Glomerular visceral epithelial cell (primary cell): ENCODE measurements around the gene TDRD10.

Experiments used
- DNase-seq: peaks from one replicate; pipeline ENCODE4 v3.0.0-alpha.2; 2016; ENCODE audit errors: extremely low spot score

TDRD10 gene

DNA sequence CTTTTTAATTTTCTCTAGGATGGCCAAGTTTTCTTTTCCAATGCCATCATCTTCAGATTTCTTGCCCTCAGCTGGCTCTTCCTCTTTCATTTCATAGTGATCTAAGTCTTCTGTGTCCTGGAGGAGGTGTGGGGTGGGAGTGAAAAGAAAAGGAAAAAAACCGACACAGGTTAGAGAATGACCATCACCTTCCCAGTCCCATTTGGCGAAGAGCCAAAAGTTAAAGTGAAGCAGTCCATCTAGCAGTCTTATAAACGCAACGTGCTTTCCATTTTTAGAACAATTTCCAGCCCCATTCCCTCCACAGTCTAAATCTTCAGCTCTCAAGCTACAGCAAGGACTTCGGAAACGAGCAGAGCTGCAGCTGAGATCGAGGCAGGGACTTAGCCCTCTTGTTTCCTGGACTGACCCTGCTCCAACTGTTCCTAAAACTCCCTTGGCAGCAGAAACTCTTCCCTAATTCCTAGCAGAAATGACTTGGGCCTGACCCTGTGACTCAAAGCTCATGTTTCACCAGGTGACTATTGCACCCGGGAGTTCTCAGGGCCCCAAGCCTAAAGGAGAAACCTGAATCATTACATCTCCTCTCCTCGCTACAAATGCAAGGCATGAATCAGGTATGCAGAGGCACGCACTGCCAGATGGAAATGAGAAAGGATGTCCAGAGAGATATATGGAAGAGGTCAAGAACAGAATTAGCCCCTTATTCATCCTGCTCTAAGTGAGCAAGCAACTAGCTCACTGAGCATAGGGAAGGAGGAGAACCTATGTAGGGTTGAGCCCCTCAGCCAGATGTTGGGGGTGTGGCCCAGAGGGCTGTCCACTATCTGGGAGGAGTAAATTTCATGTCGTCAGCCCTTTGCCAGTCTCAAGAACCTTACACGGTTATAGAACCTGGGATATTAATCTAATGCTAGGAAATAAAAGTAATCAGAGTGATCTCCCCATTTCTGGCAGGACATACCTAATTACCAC lies 51.3 kb downstream of the TDRD10 start:
- no peak for DNase-seq

DNA sequence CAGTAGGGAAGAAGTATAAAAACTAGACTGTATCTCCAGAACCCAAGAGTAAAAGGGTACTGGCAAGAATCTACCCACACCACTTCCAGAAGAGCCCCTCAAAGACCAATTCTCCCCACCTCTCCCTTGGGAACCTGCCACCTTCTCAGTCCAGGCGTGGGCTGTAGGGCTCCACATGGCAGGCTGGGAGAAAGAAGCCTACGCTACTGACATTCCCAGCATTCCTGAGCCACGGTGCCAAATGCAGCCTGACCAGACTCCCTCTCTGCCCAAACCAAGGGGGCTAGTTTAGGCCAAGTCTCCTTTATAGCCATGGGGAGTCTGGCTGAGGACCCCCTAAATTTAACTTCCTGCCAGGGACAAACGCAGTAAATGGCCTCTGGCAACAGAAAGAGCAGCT lies 54.4 kb downstream of the TDRD10 start:
- DNase-seq, result peak; percentile 25

DNA sequence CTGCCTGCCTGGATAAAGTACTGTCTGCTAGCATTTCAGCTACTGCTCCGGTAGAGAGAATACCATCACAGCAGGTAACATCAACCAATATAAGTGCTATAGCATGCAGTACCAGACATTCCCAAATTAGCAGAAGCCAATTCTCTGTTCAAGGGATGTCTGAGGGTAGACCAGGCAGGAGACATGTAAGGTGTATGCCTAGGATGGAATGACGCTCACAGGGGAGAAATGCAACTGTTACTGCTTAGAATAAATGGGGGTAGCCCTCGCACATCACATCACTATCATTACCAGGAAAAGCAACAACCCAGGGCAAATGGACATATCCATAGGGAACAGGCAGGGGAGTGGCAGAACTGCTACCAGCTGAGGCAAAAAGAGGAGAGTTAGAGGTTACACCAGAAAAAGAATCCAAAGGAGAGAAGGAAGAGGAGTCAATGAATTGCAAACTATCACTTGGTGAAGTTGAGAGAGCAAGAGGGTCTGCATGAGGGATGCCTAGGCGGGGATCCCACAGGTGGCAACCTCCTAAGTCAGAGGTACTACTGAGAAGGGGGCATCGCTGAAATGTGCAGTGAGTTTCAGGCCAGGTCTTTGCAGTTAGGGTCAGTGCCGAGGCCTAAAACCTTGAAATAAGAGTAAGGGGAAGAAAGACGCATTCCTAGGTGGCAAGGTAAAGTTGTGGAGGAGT lies 55.4 kb downstream of the TDRD10 start:
- no peak for DNase-seq

DNA sequence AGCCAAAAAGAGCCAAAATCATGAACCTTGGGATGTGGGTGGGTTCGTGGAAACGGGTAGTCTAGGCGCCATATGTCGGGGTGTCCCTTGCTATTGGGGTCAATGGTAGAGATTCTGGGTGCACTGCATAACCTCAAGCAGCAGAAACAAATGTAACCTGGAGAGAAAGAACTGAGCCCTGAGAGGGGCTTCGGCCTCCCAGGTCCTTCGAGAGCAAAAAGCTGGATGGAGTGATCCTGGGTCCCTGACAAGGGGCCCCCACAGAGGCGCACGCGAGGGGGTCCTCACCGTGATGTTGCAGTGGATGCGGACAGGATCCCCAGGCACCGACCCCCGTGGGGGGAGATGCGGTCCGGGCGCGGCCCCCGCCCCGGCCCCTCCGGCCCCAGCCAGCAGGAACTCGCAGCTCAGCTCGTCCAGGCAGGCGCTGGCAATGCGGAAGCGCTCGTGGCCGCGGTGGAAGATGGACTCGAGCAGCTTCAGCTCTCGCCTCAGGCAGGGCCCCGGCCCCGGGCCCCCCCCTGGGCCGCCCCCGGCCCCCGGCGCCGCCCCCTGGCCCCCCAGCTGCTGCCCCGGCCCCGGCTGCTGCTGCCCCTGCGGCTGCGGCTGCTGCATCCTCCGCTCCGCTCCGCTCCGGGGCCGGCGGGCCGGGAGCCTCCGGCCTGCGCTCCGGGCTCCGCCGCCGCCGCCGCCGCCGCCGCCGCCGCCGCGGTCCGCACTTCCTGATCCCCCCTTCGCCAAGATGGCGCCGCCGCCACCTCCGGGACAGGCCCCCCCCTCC lies 56.1 kb downstream of the TDRD10 start, which contains the start of gene UBE2Q1:
TSS of gene UBE2Q1 (minus strand) at position 724 of the 781 bp plus-strand sequence. CDS start at position 615, 109 bp downstream.
- DNase-seq, result peak; percentile 38

DNA sequence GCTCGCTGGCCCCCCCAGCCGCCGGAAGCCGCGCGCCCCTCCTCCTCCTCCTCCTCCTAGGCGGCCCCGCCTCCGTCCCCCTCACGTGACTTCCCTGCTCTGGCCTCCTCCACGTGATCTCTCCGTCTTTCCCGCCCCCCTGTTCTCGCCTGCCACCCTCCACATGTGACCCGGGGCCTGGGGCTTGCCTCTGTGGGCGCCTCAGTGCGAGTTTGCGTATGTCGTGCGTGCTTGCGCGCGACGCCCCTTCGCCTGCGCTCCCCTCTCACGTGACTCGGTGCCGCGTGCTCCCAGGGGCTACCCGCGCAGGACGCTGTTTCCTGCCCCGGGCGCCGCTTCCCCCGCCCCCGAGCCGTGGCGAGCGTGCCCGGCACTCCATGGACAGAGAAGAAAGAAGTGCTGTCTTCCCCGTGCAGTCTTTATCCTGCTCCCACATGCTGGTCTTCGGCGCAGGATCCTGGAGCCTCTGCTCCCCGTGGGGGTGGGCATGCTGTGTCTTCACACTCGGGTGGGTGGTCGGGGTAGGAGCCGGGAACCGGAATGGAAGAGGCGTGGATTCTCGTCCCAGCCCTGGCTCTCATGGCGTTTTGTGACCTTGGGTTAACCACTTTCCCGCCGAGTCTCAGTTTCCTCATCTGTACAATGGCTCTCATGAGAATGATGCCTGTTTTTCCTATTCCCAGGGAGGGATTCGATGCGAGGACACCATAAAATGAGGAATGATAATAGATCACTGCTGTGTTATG lies 56.9 kb downstream of the TDRD10 start:
- peak; percentile 99 for DNase-seq

DNA sequence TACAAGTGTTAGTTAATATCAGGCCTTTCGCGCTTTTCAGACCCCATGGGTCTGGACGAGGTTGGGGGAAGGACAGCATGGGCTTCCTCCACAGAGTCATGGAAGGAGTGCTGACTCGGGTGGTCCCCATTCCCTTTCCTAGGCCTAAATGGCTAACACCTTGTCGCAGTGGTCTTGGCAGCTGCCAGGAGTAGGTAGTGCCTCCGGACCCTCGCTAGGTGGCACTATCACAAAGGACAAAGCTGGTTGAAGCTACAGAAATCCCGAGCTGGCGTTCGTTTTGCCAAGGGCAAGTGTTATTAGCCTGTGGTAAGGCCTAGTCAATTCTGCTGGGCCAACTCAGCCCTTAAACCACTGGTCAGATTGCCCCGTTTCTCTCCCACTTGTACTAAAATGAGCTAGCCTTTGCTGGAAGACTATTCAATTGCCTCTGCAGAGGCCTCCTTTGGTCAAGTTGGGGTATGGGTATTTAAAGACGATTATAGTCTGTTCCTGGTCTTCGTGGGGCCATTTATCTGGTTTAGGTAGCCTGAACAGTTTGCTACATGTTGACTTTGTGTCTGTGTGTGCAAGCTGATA lies 57.5 kb downstream of the TDRD10 start:
- DNase-seq, result peak; percentile 90

DNA sequence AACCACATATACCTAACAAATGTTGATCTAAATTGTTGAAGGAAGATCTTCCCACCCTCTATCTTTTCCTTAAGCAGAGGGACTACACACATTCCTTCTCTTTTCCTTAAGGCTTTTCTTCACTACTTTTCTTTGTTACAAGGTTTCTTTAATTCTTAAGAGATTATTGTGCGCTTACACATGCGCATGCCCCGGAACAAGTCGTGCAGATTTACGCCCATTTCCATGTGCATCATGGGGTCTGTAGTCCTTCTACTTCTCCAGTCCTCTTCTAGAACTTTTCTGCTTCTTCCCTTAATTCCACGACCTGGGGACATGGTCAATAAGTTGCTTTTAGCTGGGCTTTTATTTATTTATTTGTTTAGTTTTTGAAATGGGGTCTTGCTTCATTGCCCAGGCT lies 63.9 kb downstream of the TDRD10 start:
- no peak for DNase-seq

DNA sequence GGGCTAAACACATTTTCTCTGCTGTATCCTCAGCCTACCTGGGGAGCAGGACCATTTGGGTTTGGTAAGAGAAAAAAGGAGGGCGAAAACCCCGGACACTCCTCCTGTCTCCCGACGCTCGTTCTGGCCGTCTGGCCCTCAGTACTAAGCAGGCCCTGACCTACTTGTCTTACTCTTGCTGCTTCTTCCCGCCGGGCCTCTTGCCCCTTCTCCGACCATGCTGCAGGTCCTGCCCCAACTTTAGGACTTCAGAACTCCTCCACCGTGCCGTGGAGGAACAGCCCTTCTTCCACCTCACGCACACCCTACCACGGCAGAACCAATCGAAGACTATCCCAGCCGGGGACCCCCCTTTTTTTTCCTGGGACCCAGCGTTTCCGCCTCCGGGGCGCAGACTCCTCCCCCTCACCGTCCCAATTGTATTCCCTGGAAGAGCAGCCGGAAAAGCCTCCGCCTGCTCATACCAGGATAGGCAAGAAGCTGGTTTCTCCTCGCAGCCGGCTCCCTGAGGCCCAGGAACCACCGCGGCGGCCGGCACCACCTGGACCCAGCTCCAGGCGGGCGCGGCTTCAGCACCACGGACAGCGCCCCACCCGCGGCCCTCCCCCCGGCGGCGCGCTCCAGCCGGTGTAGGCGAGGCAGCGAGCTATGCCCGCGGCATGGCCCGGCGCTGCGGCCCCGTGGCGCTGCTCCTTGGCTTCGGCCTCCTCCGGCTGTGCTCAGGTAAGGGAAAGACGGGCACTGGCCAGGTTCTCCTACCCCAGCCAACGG lies 65.6 kb downstream of the TDRD10 start, which contains the start of gene CHRNB2:
TSS of gene CHRNB2 (plus strand) at position 393 of the 771 bp plus-strand sequence. CDS start at position 660, 267 bp downstream.
- peak; percentile 72 for DNase-seq

DNA sequence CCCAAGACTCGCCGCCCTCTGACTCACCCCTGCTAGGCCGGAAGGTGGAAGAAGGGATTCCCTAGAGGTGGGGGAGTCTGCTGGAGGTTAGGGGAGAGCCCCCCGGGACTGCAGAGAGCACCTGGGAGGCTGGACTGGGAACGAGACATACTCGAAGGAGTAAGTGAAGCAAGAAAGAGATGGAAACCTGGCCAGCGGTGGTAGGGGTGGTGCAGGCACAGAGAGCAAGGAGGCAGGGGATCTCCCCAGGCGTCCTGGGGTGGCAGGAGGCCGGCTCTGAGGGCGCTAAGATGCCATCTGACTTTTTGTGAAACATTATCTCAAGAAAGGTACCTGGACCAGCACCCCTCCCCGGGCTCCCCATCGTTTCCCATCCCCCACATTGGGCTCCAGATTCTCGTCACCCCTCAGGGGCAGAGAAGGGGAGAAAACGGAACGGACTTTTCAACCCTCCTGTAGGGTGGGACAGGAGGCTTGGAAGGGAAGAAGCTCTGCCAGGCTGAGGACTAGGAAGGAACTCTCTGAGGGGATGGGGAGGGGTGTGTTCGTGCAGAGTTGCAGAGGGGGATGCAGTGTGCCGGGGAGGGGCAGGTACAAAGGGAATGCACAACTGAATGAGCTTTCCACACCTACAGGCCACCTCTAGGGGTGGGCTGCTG lies 66.3 kb downstream of the TDRD10 start:
- DNase-seq, result no peak

DNA sequence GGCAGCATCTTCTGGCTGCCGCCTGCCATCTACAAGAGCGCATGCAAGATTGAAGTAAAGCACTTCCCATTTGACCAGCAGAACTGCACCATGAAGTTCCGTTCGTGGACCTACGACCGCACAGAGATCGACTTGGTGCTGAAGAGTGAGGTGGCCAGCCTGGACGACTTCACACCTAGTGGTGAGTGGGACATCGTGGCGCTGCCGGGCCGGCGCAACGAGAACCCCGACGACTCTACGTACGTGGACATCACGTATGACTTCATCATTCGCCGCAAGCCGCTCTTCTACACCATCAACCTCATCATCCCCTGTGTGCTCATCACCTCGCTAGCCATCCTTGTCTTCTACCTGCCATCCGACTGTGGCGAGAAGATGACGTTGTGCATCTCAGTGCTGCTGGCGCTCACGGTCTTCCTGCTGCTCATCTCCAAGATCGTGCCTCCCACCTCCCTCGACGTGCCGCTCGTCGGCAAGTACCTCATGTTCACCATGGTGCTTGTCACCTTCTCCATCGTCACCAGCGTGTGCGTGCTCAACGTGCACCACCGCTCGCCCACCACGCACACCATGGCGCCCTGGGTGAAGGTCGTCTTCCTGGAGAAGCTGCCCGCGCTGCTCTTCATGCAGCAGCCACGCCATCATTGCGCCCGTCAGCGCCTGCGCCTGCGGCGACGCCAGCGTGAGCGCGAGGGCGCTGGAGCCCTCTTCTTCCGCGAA lies 69.4 kb downstream of the TDRD10 start:
- no peak for DNase-seq

DNA sequence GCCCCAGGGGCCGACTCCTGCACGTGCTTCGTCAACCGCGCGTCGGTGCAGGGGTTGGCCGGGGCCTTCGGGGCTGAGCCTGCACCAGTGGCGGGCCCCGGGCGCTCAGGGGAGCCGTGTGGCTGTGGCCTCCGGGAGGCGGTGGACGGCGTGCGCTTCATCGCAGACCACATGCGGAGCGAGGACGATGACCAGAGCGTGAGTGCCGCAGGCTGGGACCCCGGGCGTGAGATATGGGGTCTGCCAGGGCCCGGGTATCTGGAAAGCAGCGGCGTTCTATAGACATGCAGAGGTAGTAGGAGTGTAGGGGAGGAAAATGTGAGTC lies 69.9 kb downstream of the TDRD10 start:
- DNase-seq, result no peak

DNA sequence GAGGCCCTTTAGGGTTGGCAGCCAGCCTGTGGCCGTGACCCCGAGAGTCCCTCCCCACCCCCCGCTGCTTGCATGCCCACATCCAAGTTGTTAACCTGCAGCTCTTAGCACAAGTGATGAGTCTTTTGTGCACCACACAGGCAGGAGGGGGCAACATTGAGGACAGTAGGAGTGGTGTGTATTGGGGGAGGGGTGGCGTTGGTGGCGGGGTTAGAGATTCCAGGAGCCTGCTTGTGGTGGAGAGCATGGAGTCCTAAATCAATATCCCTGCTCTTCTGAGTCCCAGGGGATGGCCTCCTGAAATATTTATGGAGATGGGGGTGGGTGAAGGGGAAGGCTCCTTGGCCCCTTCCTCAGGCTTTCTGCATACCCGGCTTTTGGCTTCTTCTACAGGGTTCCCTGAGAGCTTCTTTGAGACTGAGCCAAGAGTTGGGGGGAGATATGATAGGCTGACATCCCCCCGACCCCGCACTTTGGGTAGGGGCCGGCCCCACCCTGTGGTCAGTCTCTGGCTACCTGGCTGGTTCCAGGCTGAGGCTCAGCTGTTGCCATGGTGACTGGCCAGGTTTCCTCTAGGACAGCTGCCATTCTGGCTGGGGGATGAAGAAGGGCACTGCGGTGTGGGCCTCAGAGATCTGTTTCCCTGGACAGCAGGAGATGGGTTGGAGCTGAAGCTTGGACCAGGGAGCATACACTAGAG lies 70.6 kb downstream of the TDRD10 start:
- no peak for DNase-seq

DNA sequence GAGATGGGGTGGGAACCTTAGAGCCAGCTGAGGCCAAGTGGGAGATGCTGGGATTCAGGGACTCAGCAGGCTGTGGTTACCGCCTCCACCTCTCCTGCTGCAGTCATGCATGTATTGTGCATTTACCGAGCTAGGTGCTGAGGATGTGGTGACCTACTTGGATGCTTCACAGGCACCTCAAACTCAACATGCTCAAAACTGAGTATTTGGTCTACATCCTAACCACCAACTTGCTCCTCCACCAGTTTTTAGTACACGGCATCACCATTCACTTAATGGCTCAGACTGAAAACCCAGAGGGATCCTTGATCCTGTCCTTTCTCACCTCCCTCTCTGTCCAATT lies 71.1 kb downstream of the TDRD10 start:
- DNase-seq, result no peak

DNA sequence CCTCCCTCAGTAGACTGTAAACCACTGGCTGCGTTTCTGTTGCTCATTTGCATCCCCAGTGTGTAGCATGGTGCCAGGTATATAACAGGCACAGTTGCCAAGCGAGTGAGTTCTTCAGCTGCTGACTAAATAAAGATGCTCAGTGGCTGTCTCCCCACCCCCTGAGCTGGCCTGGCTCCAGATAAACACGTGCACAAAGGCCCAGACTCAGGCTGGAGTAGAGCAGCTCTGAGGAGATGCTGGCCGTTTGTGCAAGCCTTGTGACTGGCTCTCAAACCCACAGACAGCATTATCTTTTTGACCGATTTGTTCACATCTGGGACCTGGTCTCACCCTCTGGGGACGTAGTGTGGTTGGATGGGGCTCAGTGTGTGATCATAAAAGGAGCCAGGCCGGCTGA lies 72.7 kb downstream of the TDRD10 start:
- DNase-seq, result peak; percentile 14

DNA sequence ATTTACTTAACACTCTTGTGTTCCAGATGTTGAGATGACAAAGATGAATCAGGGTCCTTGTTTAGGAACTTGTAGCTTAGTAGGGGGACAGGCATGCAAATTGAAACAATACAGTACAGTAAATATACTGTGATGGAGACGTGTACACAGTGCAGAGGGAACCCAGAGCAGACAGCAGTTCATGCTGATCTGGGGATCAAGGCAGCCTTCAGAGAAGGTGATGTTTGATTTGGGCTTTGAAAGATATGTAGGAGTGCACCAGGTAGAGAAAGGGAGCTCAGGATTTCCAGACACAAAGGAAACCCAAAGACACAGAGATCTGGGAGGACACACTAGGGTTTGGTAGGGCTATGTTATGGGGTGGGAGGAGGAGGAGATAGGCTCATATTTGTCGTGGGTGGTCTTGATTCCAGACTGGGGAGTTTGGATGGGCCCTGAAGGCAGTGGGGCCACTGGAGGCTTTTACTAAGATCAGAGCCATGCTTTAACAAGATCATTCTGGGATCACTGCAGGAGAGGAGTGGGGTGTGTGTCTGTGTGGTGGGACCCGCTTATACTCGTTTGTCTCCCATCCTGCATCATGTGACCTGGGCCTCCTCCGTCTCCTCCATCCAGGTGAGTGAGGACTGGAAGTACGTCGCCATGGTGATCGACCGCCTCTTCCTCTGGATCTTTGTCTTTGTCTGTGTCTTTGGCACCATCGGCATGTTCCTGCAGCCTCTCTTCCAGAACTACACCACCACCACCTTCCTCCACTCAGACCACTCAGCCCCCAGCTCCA lies 73.3 kb downstream of the TDRD10 start:
- no peak for DNase-seq

DNA sequence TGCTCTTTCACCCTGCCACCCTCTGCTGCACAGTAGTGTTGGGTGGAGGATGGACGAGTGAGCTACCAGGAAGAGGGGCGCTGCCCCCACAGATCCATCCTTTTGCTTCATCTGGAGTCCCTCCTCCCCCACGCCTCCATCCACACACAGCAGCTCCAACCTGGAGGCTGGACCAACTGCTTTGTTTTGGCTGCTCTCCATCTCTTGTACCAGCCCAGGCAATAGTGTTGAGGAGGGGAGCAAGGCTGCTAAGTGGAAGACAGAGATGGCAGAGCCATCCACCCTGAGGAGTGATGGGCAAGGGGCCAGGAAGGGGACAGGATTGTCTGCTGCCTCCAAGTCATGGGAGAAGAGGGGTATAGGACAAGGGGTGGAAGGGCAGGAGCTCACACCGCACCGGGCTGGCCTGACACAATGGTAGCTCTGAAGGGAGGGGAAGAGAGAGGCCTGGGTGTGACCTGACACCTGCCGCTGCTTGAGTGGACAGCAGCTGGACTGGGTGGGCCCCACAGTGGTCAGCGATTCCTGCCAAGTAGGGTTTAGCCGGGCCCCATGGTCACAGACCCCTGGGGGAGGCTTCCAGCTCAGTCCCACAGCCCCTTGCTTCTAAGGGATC lies 74.0 kb downstream of the TDRD10 start:
- no peak for DNase-seq

DNA sequence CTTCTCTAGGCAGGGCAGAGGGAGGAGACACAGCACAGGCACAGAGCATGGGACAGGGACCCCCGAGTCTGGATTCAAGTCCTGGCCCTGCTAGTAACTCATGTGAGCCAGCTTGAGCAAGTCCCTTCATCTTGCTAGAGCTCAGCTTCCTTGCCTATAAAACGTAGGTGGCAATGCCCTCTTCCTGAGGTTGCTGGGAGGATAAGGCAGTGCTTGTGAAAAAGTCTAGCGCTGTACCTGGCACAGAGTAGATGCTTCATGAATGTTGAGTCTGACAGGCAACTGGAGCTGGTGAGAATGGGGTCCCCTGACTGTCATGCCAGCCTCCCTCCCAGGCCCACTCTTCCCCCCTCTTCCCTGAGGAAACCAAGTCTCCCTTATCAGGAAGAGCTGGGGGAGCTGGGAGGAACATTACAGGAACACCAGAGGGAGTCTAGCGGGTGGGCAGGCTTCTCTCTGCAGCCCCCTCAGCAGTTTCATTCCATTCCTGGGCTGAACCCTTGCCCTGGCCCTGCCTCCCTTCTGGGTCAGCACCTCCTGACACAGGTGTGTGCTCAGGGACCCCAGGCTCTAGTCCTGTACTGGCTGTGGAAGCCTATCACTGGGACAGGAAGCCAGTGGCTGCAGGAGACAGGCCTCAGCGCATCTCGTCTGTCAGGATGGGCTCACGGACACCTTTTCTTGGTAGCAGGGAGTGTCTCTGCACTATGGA lies 75.5 kb downstream of the TDRD10 start:
- DNase-seq, result no peak
